Measurements from ENCODE around the gene PRSS8. TPM values are rescaled to one million over a fixed set of nuclear protein-coding genes. Genes with fewer than 3 reads are reported as not detected.
"Not testable (repeated sequence)": the region's sequence is repeated elsewhere in the genome, so short reads cannot be mapped to it uniquely, and the experiment has no call there.

Gene PRSS8
- total RNA-seq, 1 experiment from 2014 or later, result 108 TPM

GRCh38 chr16:31138621-31139578 is 3.4 kb upstream of the PRSS8 start:
- Mint-ChIP-seq H3K4me3 (ENCODE audit: low read depth, unreplicated experiment) (peak overlapping the region; percentile 38), H3K4me1 (ENCODE audit: low read depth, unreplicated experiment) (peaks cover 59% of the 10 kb centered on the region), H3K36me3 (ENCODE audit: insufficient read depth, unreplicated experiment) (peaks cover 67% of the 10 kb centered on the region), H3K27me3 (ENCODE audit: unreplicated experiment) (no peaks in the 10 kb centered on the region), H3K27ac (ENCODE audit: unreplicated experiment) (peak overlapping the region; percentile 71), H3K9me3 (ENCODE audit: low read depth, unreplicated experiment) (no peaks in the 10 kb centered on the region)
- DNase-seq, result peak; percentile 97
- CTCF ChIA-PET, result interaction anchor here (0.5 to 1.4 kb wide), 8 partner anchors 8 to 1405 kb away, joined by 3 to 7 read pairs (median 3); partner anchors contain the start of genes HSD3B7 and KAT8
- BruUV-seq (replicated peaks), result no TSS peak
- TF ChIP-seq, protein P1, sequence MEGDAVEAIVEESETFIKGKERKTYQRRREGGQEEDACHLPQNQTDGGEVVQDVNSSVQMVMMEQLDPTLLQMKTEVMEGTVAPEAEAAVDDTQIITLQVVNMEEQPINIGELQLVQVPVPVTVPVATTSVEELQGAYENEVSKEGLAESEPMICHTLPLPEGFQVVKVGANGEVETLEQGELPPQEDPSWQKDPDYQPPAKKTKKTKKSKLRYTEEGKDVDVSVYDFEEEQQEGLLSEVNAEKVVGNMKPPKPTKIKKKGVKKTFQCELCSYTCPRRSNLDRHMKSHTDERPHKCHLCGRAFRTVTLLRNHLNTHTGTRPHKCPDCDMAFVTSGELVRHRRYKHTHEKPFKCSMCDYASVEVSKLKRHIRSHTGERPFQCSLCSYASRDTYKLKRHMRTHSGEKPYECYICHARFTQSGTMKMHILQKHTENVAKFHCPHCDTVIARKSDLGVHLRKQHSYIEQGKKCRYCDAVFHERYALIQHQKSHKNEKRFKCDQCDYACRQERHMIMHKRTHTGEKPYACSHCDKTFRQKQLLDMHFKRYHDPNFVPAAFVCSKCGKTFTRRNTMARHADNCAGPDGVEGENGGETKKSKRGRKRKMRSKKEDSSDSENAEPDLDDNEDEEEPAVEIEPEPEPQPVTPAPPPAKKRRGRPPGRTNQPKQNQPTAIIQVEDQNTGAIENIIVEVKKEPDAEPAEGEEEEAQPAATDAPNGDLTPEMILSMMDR (IDR thresholded peaks at IDR 0.05; ENCODE audit: unreplicated experiment), result no peak
- intact Hi-C loops (cut with micrococcal nuclease; ENCODE audit: unreplicated experiment), result no loop called here

DNA sequence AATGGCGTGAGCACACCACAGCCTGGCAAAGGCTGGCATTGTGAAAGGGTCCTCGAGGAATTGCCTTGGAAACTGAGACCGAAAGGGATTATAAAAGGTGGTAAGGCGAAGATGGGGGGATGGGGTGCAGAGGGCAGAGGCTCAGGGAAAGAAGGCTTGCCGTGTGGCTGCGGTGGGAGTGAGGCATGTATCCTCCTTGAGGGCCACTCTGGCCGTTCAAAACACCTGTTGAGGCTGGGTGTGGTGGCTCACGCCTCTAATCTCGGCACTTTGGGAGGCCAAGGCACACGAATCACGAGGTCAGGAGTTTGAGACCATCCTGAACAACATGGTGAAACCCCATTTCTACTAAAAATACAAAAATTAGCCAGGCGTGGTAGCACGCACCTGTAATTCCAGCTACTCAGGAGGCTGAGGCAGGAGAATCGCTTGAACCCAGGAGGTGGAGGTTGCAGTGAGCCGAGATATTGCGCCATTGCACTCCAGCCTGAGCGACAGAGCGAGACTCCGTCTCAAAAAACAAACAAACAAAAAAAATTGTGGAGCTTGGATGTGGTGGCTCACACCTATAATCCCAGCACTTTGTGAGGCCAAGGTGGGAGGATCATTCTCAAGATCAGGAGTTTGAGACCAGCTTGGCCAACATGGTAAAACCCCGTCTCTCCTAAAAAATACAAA is 1.4 kb upstream of the PRSS8 start:
- H3K27me3 Mint-ChIP-seq (ENCODE audit: unreplicated experiment); H3K27ac Mint-ChIP-seq (ENCODE audit: unreplicated experiment); CTCF ChIA-PET; H3K9me3 Mint-ChIP-seq (ENCODE audit: low read depth, unreplicated experiment); DNase-seq; H3K4me3 Mint-ChIP-seq (ENCODE audit: low read depth, unreplicated experiment); intact Hi-C loops (cut with micrococcal nuclease; ENCODE audit: unreplicated experiment); BruUV-seq (replicated peaks): not testable (repeated sequence)
- Mint-ChIP-seq H3K4me1 (ENCODE audit: low read depth, unreplicated experiment) (peaks cover 76% of the 10 kb centered on the region), H3K36me3 (ENCODE audit: insufficient read depth, unreplicated experiment) (peaks cover 69% of the 10 kb centered on the region)

DNA sequence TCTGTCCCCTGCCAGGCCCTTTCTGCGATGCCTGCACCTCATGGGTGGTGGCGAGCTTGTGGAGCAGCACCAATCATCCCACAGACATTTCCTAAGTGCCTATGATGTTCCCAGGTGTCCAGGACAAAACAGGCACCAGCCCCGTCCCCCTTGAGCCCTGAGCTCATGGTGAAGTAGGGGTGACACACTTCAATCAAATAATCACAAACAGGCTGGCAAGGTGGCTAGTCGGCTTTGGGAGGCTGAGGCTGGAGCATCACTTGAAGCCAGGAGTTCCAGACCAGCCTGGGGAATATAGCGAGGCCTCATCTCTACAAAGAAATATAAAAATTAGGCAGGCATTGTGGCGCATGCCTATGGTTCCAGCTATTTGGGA is 748 bp upstream of the PRSS8 start:
- peak overlapping the region; percentile 93 for H3K4me3 Mint-ChIP-seq (ENCODE audit: low read depth, unreplicated experiment)
- BruUV-seq (replicated peaks), result no TSS peak
- intact Hi-C loops (cut with micrococcal nuclease; ENCODE audit: unreplicated experiment), result no loop called here
- H3K27ac Mint-ChIP-seq (ENCODE audit: unreplicated experiment), result peak overlapping the region; percentile 6
- no peaks in the 10 kb centered on the region for H3K9me3 Mint-ChIP-seq (ENCODE audit: low read depth, unreplicated experiment)
- TF ChIP-seq, protein P1 (IDR thresholded peaks at IDR 0.05; ENCODE audit: unreplicated experiment), result no peak
- no peak for DNase-seq
- H3K27me3 Mint-ChIP-seq (ENCODE audit: unreplicated experiment), result no peaks in the 10 kb centered on the region
- peaks cover 69% of the 10 kb centered on the region for H3K36me3 Mint-ChIP-seq (ENCODE audit: insufficient read depth, unreplicated experiment)
- peaks cover 74% of the 10 kb centered on the region for H3K4me1 Mint-ChIP-seq (ENCODE audit: low read depth, unreplicated experiment)
- CTCF ChIA-PET, result interaction anchor here (1.0 to 3.8 kb wide), 2 partner anchors 19 to 43 kb away, joined by 3 to 18 read pairs; partner anchors contain the start of gene KAT8

DNA sequence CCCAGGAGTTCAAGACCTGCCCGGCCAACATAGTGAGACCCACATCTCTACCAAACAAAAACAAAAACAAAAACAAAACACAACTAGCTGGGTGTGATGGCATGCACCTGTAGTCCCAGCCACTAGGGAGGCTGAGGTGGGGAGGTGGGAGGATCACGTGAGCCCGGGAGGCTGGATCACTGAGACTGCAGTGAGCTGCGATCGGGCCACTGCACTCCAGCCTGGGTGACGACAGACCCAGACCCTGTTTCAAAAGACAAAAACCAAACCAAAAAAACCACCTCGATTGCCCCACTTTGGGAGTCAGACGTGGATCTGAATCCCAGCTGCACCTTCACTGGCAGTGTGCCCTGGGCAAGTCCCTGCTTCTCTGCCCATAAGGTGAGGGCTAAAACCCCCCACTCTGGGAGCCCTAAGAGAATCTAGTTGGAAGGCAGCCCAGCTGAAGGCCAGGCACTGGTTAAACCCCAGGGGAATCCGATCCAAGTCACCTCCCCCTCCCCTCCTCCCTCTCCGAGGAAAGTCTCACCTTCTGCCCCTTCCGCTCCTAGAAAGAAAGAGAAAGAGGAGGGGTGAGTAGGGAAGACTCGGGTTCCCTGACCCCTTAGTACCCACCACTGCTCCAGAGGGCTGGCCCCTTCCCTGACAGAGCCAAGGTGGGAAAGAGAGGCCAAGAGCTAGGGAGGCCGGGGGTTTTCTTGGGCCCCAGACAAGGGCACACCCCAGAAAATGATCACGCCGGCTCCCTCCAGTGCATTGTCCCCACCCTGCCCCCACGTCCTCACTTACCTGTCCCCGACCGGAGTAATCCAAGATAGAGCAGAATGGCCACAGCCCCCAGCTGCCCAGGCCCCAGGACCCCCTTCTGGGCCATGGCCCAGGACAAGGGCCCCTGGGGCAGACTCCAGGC is 647 bp downstream of the PRSS8 start:
- Mint-ChIP-seq H3K4me3 (ENCODE audit: low read depth, unreplicated experiment) (peak overlapping the region; percentile 93), H3K4me1 (ENCODE audit: low read depth, unreplicated experiment) (peaks cover 74% of the 10 kb centered on the region), H3K27me3 (ENCODE audit: unreplicated experiment) (no peaks in the 10 kb centered on the region), H3K9me3 (ENCODE audit: low read depth, unreplicated experiment) (no peaks in the 10 kb centered on the region), H3K27ac (ENCODE audit: unreplicated experiment) (peak overlapping the region; percentile 6), H3K36me3 (ENCODE audit: insufficient read depth, unreplicated experiment) (peaks cover 78% of the 10 kb centered on the region)
- intact Hi-C loops (cut with micrococcal nuclease; ENCODE audit: unreplicated experiment), result loop anchor here (2.0 kb wide), 1 partner anchor 18 kb away; the partner anchor contains the start of gene KAT8
- TSS peak; percentile 68 for BruUV-seq (replicated peaks)
- CTCF ChIA-PET, result interaction anchor here (0.6 to 3.8 kb wide), 7 partner anchors 18 to 324 kb away, joined by 3 to 18 read pairs (median 3); partner anchors contain the start of genes ARMC5, HSD3B7 and KAT8
- DNase-seq, result peak; percentile 79
- TF ChIP-seq, protein P1 (IDR thresholded peaks at IDR 0.05; ENCODE audit: unreplicated experiment), result no peak
